ENCODE measurements around the gene NRP2.

The NRP2 gene

DNA sequence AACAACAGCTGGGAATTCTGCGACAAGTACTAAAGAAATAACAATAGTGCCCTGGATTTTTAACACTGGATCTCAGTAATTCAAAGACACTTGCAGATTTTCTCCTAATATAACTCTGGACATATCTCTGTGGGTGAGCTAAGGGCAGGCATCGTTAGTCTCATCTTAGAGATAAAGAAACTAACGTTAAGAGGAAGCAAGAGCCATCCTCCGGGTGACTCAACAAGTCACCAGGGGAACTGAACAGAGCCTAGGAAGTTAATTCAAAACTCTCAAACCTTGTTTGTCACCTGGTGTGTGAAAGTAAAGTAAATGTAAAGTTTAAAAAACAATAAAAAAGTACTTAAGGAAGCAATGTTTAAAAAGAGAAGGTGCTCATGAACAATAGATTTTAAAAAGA is 41.6 kb upstream of the NRP2 start:
- no peak for TF ChIP-seq CTCF (IDR thresholded peaks at IDR 0.05; ENCODE audit: low read depth, low read length)

DNA sequence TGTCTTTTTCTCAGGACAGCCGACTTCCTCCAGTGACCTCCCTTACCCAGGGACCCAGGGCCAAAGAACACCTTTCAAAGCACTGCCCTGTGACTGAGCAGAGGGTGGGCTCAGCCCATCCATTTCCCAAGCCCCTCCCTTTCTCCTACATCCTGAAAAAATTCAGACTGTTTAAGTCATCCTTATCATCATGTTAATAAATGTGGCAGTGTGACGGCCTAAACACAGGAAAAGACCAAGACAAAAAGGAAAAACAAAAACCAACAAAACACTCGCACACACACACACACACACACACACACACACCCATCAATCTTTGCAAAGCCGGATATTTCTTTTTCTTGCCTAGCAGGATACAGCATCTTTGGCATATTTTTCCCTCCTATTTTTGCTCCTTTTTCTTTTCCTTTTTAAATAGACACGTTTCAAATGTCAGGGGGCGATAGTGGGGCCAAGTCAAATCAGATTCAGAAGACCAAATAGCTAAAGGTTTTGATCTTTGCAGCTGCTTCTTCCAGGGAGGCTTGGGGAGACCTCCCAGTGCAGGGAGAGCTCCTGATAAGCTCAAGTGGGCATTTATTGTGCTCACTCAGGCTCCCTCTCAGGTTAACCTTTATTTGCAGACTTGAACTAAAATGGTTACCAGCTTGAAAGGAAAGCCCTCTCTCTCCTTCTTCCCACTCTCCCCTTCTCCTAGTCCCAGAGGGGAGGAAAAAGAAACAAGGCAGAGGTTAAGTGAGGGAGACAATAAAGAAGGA is 39.5 kb upstream of the NRP2 start:
- no peak for DNase-seq (ENCODE audit: low read depth in 2 of 2)
- TF ChIP-seq CTCF (IDR thresholded peaks at IDR 0.05; ENCODE audit: low read depth, low read length), result no peak
- H3K4me3 ChIP-seq (replicated peaks in 1 of 2; ENCODE audit: low read depth in 2 of 2, low read length in 2 of 2), result no peak overlapping the region

More for the DNA sequence above, 41.6 kb upstream of the NRP2 start:
- H3K4me3 ChIP-seq (replicated peaks in 1 of 2; ENCODE audit: low read depth in 2 of 2, low read length in 2 of 2), result no peak overlapping the region
- DNase-seq (ENCODE audit: low read depth in 2 of 2), result no peak

GRCh38 chr2:205643391-205643885 is 38.9 kb upstream of the NRP2 start:
- TF ChIP-seq CTCF (IDR thresholded peaks at IDR 0.05; ENCODE audit: low read depth, low read length), result no peak
- H3K4me3 ChIP-seq (replicated peaks in 1 of 2; ENCODE audit: low read depth in 2 of 2, low read length in 2 of 2), result no peak overlapping the region

DNA sequence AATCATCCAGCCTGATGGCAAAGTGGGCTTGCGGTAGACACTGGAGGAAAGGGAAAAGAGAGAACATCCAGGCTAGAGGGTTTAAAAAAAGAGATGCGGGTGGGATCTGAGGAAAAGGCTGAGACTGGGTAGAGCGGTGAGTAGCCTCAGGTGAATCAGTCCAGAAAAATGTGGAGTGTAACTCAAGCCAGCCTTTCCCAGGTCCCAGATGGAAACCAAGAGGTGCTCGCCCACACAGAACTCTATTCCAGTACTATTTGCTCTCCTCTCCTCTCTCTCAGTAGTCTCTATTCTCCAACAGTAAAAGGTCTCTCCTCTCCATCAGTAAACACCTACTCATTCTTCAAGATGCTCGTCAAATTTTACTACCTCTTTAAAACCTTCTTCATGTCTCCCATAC is 38.3 kb upstream of the NRP2 start:
- no peak overlapping the region for H3K4me3 ChIP-seq (replicated peaks in 1 of 2; ENCODE audit: low read depth in 2 of 2, low read length in 2 of 2)
- peak in 1 of 2 donors; percentile 24 for DNase-seq (ENCODE audit: low read depth in 2 of 2)
- no peak for TF ChIP-seq CTCF (IDR thresholded peaks at IDR 0.05; ENCODE audit: low read depth, low read length)

More at GRCh38 chr2:205643391-205643885, 38.9 kb upstream of the NRP2 start:
- DNase-seq (ENCODE audit: low read depth in 2 of 2), result no peak

DNA sequence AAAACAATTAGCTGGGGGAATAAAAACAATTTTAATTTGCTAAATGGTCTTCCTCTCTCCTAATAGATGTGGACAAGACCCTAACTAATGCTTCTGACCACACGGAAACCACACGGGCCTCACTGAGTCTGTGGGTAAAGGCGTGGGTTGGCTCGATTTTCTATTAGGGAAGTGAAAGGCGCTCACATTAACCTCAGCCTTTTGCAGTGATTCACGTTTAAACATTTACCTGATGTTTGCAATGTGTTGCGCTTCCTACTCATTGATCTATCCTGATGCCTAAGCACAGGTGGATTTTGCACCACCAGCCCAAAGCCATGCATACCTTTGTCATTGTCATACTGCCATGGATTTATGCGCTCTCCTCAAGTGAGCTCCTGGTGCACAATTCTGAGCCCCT is 35.6 kb upstream of the NRP2 start:
- H3K4me3 ChIP-seq (replicated peaks in 1 of 2; ENCODE audit: low read depth in 2 of 2, low read length in 2 of 2), result no peak overlapping the region
- DNase-seq (ENCODE audit: low read depth in 2 of 2), result no peak
- no peak for TF ChIP-seq CTCF (IDR thresholded peaks at IDR 0.05; ENCODE audit: low read depth, low read length)

DNA sequence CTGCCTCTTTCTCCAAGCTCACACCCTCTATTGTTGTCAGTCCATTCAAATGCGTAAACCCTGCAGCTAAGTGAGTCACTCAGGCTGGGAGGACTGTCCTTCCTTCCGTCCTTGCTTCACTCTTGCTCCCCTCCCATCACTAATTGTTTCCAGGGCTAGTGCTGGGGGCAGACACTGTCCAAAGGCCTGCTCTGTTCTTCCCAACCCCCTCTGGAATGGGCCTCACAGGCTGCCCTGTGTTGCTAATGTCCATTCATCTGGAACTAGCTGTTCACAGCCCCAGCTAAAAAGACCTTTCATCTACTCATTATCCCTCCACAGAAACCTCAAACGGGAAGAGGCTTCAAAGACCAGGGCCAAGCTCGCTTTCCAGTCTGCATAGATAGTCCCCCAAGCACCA is 31.9 kb upstream of the NRP2 start:
- H3K4me3 ChIP-seq (replicated peaks in 1 of 2; ENCODE audit: low read depth in 2 of 2, low read length in 2 of 2), result no peak overlapping the region
- peak; percentile 75 to 89 for DNase-seq (ENCODE audit: low read depth in 2 of 2)
- TF ChIP-seq CTCF (IDR thresholded peaks at IDR 0.05; ENCODE audit: low read depth, low read length), result no peak

Data from cardiac fibroblast (primary cell).